Nephron progenitor cell (in vitro differentiated cells): ENCODE results near the gene PABPN1.

ENCODE experiments used
- DNase-seq: peaks from one replicate; pipeline ENCODE4 v3.0.0; 2021
- H3K27ac Mint-ChIP-seq: 2 replicates; pipeline ENCODE4 v1.8.0; 2021; ENCODE audit warnings: mild to moderate bottlenecking, moderate library complexity, mixed read lengths
- H3K27me3 Mint-ChIP-seq: 2 replicates; pipeline ENCODE4 v1.8.0; 2021; ENCODE audit warnings: mild to moderate bottlenecking, low read depth, mixed read lengths; ENCODE audit not compliant: poor library complexity
- H3K36me3 Mint-ChIP-seq: 2 replicates; pipeline ENCODE4 v1.8.0; 2021; ENCODE audit warnings: low read depth, mixed read lengths
- H3K4me1 Mint-ChIP-seq: 2 replicates; pipeline ENCODE4 v1.8.0; 2021; ENCODE audit warnings: mixed read lengths
- H3K4me3 Mint-ChIP-seq: 2 replicates; pipeline ENCODE4 v1.8.0; 2021; ENCODE audit warnings: mild to moderate bottlenecking, moderate library complexity, mixed read lengths
- H3K9me3 Mint-ChIP-seq: 2 replicates; pipeline ENCODE4 v1.8.0; 2021; ENCODE audit warnings: mild to moderate bottlenecking, moderate library complexity, mixed read lengths
- TF ChIP-seq, protein P1 (sequence below): fragments of 200-600 bp; sonication (generic); IDR thresholded peaks from 2 replicates; pipeline ENCODE4 v1.5.0; 2021; ENCODE audit warnings: antibody characterized with exemption

The PABPN1 gene

DNA sequence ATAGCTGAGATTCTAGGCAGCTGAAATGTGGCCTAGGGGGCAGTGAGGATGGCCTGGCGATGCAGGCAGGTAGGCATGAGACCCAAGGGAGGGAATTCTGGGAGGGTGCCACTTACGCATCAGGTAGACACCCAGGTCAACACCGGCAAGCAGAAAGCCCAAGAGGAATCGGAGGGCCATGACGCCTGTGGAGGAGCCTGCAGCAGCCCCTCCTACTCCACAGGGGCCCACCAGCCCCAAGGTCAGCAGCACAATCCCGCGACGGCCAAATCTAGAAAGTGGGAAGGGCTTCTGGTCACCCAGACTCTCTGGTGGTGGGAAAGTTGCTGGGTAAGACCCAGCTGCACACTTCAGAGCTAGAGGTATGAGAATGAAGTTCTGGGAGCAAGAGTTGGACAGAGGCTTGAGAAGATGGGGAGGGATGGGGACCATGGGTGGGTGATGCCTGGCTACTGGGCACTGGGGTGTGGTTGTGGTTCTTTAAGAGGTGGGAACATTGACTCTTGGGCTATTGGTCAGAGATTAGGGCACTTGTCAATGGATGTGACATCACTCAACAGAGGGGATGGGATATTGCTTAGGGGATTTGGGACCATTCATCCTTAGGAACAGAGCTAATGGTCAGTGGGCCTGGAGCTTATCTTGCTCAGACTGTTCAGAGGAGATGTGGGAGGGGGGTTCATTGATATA lies 28.0 kb downstream of the PABPN1 start:
- H3K4me3 Mint-ChIP-seq: no peak overlapping the region
- peak overlapping the region; percentile 65 for H3K27ac Mint-ChIP-seq
- TF ChIP-seq, protein P1, sequence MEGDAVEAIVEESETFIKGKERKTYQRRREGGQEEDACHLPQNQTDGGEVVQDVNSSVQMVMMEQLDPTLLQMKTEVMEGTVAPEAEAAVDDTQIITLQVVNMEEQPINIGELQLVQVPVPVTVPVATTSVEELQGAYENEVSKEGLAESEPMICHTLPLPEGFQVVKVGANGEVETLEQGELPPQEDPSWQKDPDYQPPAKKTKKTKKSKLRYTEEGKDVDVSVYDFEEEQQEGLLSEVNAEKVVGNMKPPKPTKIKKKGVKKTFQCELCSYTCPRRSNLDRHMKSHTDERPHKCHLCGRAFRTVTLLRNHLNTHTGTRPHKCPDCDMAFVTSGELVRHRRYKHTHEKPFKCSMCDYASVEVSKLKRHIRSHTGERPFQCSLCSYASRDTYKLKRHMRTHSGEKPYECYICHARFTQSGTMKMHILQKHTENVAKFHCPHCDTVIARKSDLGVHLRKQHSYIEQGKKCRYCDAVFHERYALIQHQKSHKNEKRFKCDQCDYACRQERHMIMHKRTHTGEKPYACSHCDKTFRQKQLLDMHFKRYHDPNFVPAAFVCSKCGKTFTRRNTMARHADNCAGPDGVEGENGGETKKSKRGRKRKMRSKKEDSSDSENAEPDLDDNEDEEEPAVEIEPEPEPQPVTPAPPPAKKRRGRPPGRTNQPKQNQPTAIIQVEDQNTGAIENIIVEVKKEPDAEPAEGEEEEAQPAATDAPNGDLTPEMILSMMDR: no peak
- peaks cover 19% of the 10 kb centered on the region for H3K36me3 Mint-ChIP-seq
- no peak for DNase-seq
- H3K27me3 Mint-ChIP-seq: peaks cover 33% of the 10 kb centered on the region
- H3K4me1 Mint-ChIP-seq: peaks cover 36% of the 10 kb centered on the region
- H3K9me3 Mint-ChIP-seq: peaks cover 11% of the 10 kb centered on the region

DNA sequence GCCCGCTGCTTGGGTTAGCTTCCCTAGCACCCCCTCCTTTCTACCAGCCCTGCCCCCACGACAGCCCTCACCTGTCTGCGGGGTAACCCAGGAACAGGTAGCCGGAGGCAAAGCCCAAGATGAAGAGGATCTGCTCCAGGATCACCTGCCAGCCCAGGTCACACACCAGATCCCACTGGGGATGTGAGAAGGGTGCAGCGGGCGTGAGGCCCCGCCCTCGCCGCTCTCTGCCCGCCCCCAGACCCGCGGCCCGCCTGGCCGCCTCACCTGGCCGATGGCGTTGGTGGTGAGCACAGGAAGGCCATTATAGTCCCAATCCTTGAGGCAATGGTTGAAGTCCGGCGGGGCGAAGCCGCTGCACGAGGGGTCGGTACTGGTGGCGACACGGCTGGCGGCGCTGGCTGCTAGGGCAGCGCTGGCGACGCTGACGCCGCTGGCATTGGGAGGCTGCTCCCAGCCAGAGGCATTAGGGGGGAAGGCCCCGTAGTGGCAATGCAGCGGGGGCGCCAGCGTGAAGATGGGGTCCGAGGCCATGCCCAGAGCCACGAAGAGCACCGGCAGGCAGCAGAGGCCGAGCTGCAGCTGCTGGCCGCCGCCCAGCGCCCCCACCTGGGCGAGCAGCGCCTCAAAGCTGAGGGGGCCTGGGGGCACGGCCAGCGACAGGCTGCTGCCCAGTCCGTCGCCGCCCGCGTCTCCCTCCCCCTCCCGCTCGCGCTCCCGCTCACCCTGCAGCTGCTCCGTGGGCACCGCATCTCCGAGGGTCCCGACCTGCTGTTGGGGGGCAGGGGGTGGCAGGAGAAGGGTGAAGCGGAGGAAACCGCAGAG lies 30.6 kb downstream of the PABPN1 start:
- Mint-ChIP-seq H3K27ac (no peak overlapping the region), H3K4me1 (peaks cover 26% of the 10 kb centered on the region), H3K9me3 (peaks cover 11% of the 10 kb centered on the region), H3K27me3 (peaks cover 33% of the 10 kb centered on the region), H3K4me3 (peak overlapping the region; percentile 84), H3K36me3 (peaks cover 31% of the 10 kb centered on the region)
- DNase-seq: peak; percentile 56
- TF ChIP-seq, protein P1: peak; percentile 6

DNA sequence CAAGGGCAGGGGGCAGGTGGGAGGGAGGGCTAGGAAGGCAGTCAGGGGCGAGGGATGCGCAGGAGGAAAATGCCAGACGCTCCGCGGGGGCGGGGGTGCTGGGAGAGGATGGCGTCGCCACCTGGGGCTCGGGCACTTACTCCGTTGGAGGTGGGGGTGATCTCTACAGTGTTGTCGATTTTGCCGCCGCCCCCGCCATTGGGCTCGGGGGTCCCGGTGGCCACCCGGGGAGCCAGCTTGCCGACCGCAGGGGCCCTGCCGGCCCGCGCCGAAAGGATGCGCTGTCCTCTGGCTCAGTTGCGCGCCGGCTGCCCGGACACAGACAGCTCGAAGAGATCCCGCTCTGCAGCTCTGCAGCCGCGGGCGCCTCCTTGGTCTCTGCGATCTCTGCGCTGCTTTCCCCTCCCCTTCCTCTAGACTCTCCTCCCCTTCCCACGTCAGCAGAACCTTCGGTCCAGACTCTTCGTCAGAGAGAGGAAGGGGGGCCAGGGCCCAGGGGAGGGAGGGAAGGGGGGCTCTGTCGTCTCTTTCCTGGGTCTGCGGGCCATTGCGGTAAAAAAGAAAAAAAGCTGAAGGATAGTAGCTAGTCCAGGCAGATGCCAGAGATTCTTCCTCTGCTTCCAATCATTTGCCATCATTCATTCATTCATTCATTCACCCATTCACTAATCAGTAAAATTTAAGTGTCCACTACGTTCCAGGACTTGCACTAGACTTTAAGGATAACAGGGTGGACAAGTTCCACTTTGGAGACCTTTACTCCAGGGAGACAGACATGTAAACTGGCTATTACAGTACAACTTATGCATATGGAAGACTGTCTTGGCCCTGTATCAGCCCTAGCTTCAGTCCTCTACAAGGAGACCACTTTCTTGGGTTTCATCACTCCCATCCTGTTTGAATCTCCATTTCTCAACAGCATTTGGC lies 31.5 kb downstream of the PABPN1 start, which contains the start of gene SLC22A17:
SLC22A17 (minus strand) TSS at position 382 of the 927 bp plus-strand sequence.
- TF ChIP-seq, protein P1: peak; percentile 12
- peaks cover 33% of the 10 kb centered on the region for H3K27me3 Mint-ChIP-seq
- H3K4me3 Mint-ChIP-seq: peak within 1 kb of the TSS; percentile 84

DNA sequence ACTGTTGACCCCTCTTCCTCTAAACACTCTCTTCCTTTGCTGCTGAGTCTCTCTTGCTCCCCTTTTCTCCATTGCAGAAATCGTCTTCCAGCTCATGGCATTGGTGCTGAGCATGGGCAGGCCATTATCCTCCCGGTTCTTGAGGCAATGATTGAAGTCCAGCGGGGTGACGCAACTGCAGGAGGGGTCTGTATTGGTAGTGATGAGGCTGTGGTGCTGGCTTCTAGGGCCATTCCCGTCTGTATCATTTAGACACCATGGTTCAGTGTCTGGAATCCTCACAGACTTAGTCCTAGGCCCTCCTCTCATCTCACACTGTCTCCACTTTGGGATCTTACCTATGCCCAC lies 32.1 kb downstream of the PABPN1 start:
- DNase-seq: no peak
- TF ChIP-seq, protein P1: no peak
- Mint-ChIP-seq H3K27ac (peak overlapping the region; percentile 10), H3K36me3 (peaks cover 34% of the 10 kb centered on the region), H3K27me3 (peaks cover 33% of the 10 kb centered on the region), H3K4me1 (peaks cover 26% of the 10 kb centered on the region), H3K9me3 (peaks cover 11% of the 10 kb centered on the region), H3K4me3 (peak overlapping the region; percentile 84)

More for the DNA sequence above, 31.5 kb downstream of the PABPN1 start, which contains the start of gene SLC22A17:
- H3K36me3 Mint-ChIP-seq: peaks cover 31% of the 10 kb centered on the region
- H3K4me1 Mint-ChIP-seq: peaks cover 26% of the 10 kb centered on the region
- peak; percentile 78 for DNase-seq
- H3K9me3 Mint-ChIP-seq: peaks cover 11% of the 10 kb centered on the region
- peak within 1 kb of the TSS; percentile 10 for H3K27ac Mint-ChIP-seq

DNA sequence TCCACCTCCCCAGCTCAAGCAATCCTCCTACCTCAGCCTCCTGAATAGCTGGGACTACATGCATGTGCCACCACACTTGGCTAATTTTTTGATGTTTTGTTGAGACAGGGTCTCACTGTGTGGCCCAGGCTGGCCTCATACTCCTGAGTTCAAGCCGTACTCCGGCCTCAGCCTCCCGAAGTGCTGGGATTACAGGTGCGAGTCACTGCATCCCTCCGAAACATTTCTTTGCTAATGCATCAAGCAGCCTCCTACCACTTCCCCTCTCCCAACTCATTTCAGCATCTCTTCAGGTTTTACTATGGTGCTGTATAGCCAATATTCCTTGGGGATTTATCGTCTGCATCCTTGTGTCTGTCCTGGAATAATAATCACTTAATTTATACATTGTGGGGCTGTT lies 33.7 kb downstream of the PABPN1 start:
- Mint-ChIP-seq H3K9me3 (peaks cover 11% of the 10 kb centered on the region), H3K4me1 (peaks cover 26% of the 10 kb centered on the region)

More for the DNA sequence above, 33.7 kb downstream of the PABPN1 start:
- Mint-ChIP-seq H3K36me3 (peaks cover 34% of the 10 kb centered on the region), H3K27me3 (peaks cover 27% of the 10 kb centered on the region), H3K4me3 (no peak overlapping the region), H3K27ac (peak overlapping the region; percentile 43)
- TF ChIP-seq, protein P1: no peak
- no peak for DNase-seq
